Measurements from ENCODE around the gene INPP5A. TPM values are rescaled to one million over a fixed set of nuclear protein-coding genes. Genes with fewer than 3 reads are reported as not detected.
A peak's percentile ranks its signal among the peaks of the same experiment; 100 is the strongest.

The INPP5A gene
- polyA plus RNA-seq, 2 donors = 9.2 to 12.7 TPM

- WGBS, 2 donors = 88 to 95% methylated on average over 13 to 14 of the region's 14 CpGs
- H3K27ac ChIP-seq (ENCODE audit: low read depth in 2 of 2, low read length in 1 of 2) = no peak overlapping the region
- H3K4me1 ChIP-seq (ENCODE audit: control insufficient read depth in 2 of 2, insufficient read depth in 2 of 2, low read length in 1 of 2) = peaks cover 2 to 16% of the 10 kb centered on the region in 2 donors
- no peaks in the 10 kb centered on the region for H3K27me3 ChIP-seq (ENCODE audit: control insufficient read depth in 1 of 2, insufficient read depth in 2 of 2, low read length in 2 of 2)
- peaks cover 0 to 2% of the 10 kb centered on the region in 2 donors for H3K36me3 ChIP-seq (ENCODE audit: control insufficient read depth in 2 of 2, insufficient read depth in 2 of 2, low read length in 1 of 2)
- H3K4me3 ChIP-seq (ENCODE audit: low read depth in 1 of 2, low read length in 2 of 2) = no peak overlapping the region
- H3K9me3 ChIP-seq (ENCODE audit: control insufficient read depth in 2 of 2, insufficient read depth in 1 of 2, low read depth in 1 of 2, low read length in 1 of 2) = no peaks in the 10 kb centered on the region
Observed at GRCh38 chr10:132562916-132563456, 25.4 kb downstream of the INPP5A start.

- H3K27ac ChIP-seq (ENCODE audit: low read depth in 2 of 2, low read length in 1 of 2) = no peak overlapping the region
- no peaks in the 10 kb centered on the region for H3K27me3 ChIP-seq (ENCODE audit: control insufficient read depth in 1 of 2, insufficient read depth in 2 of 2, low read length in 2 of 2)
- no peak overlapping the region for H3K4me3 ChIP-seq (ENCODE audit: low read depth in 1 of 2, low read length in 2 of 2)
- peaks cover 0 to 2% of the 10 kb centered on the region in 2 donors for H3K36me3 ChIP-seq (ENCODE audit: control insufficient read depth in 2 of 2, insufficient read depth in 2 of 2, low read length in 1 of 2)
- H3K9me3 ChIP-seq (ENCODE audit: control insufficient read depth in 2 of 2, insufficient read depth in 1 of 2, low read depth in 1 of 2, low read length in 1 of 2) = no peaks in the 10 kb centered on the region
- peaks cover 2 to 16% of the 10 kb centered on the region in 2 donors for H3K4me1 ChIP-seq (ENCODE audit: control insufficient read depth in 2 of 2, insufficient read depth in 2 of 2, low read length in 1 of 2)
- 91 to 94% methylated on average over 24 of the region's 24 CpGs for WGBS, 2 donors
Observed at GRCh38 chr10:132563485-132564248, 26.1 kb downstream of the INPP5A start.

- Histone ChIP-seq H3K4me1 (ENCODE audit: control insufficient read depth in 2 of 2, insufficient read depth in 2 of 2, low read length in 1 of 2) (peaks cover 2 to 13% of the 10 kb centered on the region in 2 donors), H3K36me3 (ENCODE audit: control insufficient read depth in 2 of 2, insufficient read depth in 2 of 2, low read length in 1 of 2) (peaks cover 0 to 2% of the 10 kb centered on the region in 2 donors), H3K27ac (ENCODE audit: low read depth in 2 of 2, low read length in 1 of 2) (no peak overlapping the region), H3K27me3 (ENCODE audit: control insufficient read depth in 1 of 2, insufficient read depth in 2 of 2, low read length in 2 of 2) (no peaks in the 10 kb centered on the region), H3K4me3 (ENCODE audit: low read depth in 1 of 2, low read length in 2 of 2) (no peak overlapping the region), H3K9me3 (ENCODE audit: control insufficient read depth in 2 of 2, insufficient read depth in 1 of 2, low read depth in 1 of 2, low read length in 1 of 2) (no peaks in the 10 kb centered on the region)
- WGBS, 2 donors = 85 to 89% methylated on average over 10 of the region's 10 CpGs
Observed at GRCh38 chr10:132564249-132564605, 26.6 kb downstream of the INPP5A start.

GRCh38 chr10:132564690-132565089, 27.1 kb downstream of the INPP5A start:
- no peaks in the 10 kb centered on the region for H3K27me3 ChIP-seq (ENCODE audit: control insufficient read depth in 1 of 2, insufficient read depth in 2 of 2, low read length in 2 of 2)
- WGBS, 2 donors = 85 to 90% methylated on average over 11 of the region's 11 CpGs
- peaks cover 0 to 2% of the 10 kb centered on the region in 2 donors for H3K36me3 ChIP-seq (ENCODE audit: control insufficient read depth in 2 of 2, insufficient read depth in 2 of 2, low read length in 1 of 2)
- H3K9me3 ChIP-seq (ENCODE audit: control insufficient read depth in 2 of 2, insufficient read depth in 1 of 2, low read depth in 1 of 2, low read length in 1 of 2) = no peaks in the 10 kb centered on the region
- H3K4me1 ChIP-seq (ENCODE audit: control insufficient read depth in 2 of 2, insufficient read depth in 2 of 2, low read length in 1 of 2) = peaks cover 2 to 9% of the 10 kb centered on the region in 2 donors
- H3K4me3 ChIP-seq (ENCODE audit: low read depth in 1 of 2, low read length in 2 of 2) = no peak overlapping the region
- H3K27ac ChIP-seq (ENCODE audit: low read depth in 2 of 2, low read length in 1 of 2) = no peak overlapping the region

- no peak overlapping the region for H3K27ac ChIP-seq (ENCODE audit: low read depth in 2 of 2, low read length in 1 of 2)
- H3K27me3 ChIP-seq (ENCODE audit: control insufficient read depth in 1 of 2, insufficient read depth in 2 of 2, low read length in 2 of 2) = no peaks in the 10 kb centered on the region
- peaks cover 2 to 9% of the 10 kb centered on the region in 2 donors for H3K4me1 ChIP-seq (ENCODE audit: control insufficient read depth in 2 of 2, insufficient read depth in 2 of 2, low read length in 1 of 2)
- H3K36me3 ChIP-seq (ENCODE audit: control insufficient read depth in 2 of 2, insufficient read depth in 2 of 2, low read length in 1 of 2) = peaks cover 0 to 2% of the 10 kb centered on the region in 2 donors
- H3K9me3 ChIP-seq (ENCODE audit: control insufficient read depth in 2 of 2, insufficient read depth in 1 of 2, low read depth in 1 of 2, low read length in 1 of 2) = no peaks in the 10 kb centered on the region
- 88 to 91% methylated on average over 12 of the region's 12 CpGs for WGBS, 2 donors
- no peak overlapping the region for H3K4me3 ChIP-seq (ENCODE audit: low read depth in 1 of 2, low read length in 2 of 2)
Observed at GRCh38 chr10:132565516-132566209, 28.1 kb downstream of the INPP5A start.

GRCh38 chr10:132566892-132567291, 29.3 kb downstream of the INPP5A start:
- Histone ChIP-seq H3K36me3 (ENCODE audit: control insufficient read depth in 2 of 2, insufficient read depth in 2 of 2, low read length in 1 of 2) (peaks cover 0 to 2% of the 10 kb centered on the region in 2 donors), H3K4me1 (ENCODE audit: control insufficient read depth in 2 of 2, insufficient read depth in 2 of 2, low read length in 1 of 2) (peaks cover 7 to 20% of the 10 kb centered on the region in 2 donors), H3K9me3 (ENCODE audit: control insufficient read depth in 2 of 2, insufficient read depth in 1 of 2, low read depth in 1 of 2, low read length in 1 of 2) (no peaks in the 10 kb centered on the region), H3K27ac (ENCODE audit: low read depth in 2 of 2, low read length in 1 of 2) (no peak overlapping the region), H3K27me3 (ENCODE audit: control insufficient read depth in 1 of 2, insufficient read depth in 2 of 2, low read length in 2 of 2) (no peaks in the 10 kb centered on the region), H3K4me3 (ENCODE audit: low read depth in 1 of 2, low read length in 2 of 2) (no peak overlapping the region)
- 79 to 87% methylated on average over 6 of the region's 6 CpGs for WGBS, 2 donors

- Histone ChIP-seq H3K4me1 (ENCODE audit: control insufficient read depth in 2 of 2, insufficient read depth in 2 of 2, low read length in 1 of 2) (peaks cover 17 to 25% of the 10 kb centered on the region in 2 donors), H3K27me3 (ENCODE audit: control insufficient read depth in 1 of 2, insufficient read depth in 2 of 2, low read length in 2 of 2) (no peaks in the 10 kb centered on the region), H3K36me3 (ENCODE audit: control insufficient read depth in 2 of 2, insufficient read depth in 2 of 2, low read length in 1 of 2) (no peaks in the 10 kb centered on the region), H3K27ac (ENCODE audit: low read depth in 2 of 2, low read length in 1 of 2) (no peak overlapping the region), H3K9me3 (ENCODE audit: control insufficient read depth in 2 of 2, insufficient read depth in 1 of 2, low read depth in 1 of 2, low read length in 1 of 2) (no peaks in the 10 kb centered on the region), H3K4me3 (ENCODE audit: low read depth in 1 of 2, low read length in 2 of 2) (no peak overlapping the region)
- 81 to 83% methylated on average over 10 of the region's 10 CpGs for WGBS, 2 donors
Observed at GRCh38 chr10:132570265-132570664, 32.7 kb downstream of the INPP5A start.

GRCh38 chr10:132570771-132571649, 33.4 kb downstream of the INPP5A start:
- peak overlapping the region; percentile 24 to 38 for H3K27ac ChIP-seq (ENCODE audit: low read depth in 2 of 2, low read length in 1 of 2)
- no peaks in the 10 kb centered on the region for H3K9me3 ChIP-seq (ENCODE audit: control insufficient read depth in 2 of 2, insufficient read depth in 1 of 2, low read depth in 1 of 2, low read length in 1 of 2)
- no peaks in the 10 kb centered on the region for H3K36me3 ChIP-seq (ENCODE audit: control insufficient read depth in 2 of 2, insufficient read depth in 2 of 2, low read length in 1 of 2)
- peaks cover 17 to 30% of the 10 kb centered on the region in 2 donors for H3K4me1 ChIP-seq (ENCODE audit: control insufficient read depth in 2 of 2, insufficient read depth in 2 of 2, low read length in 1 of 2)
- WGBS, 2 donors = 44 to 62% methylated on average over 23 to 26 of the region's 26 CpGs
- H3K4me3 ChIP-seq (ENCODE audit: low read depth in 1 of 2, low read length in 2 of 2) = peak overlapping the region in 1 of 2 donors; percentile 1
- H3K27me3 ChIP-seq (ENCODE audit: control insufficient read depth in 1 of 2, insufficient read depth in 2 of 2, low read length in 2 of 2) = no peaks in the 10 kb centered on the region

Data from esophagus (tissue), 2 donors.